Head of caudate nucleus (tissue), 42 donors: Measurements from ENCODE around the gene ST7.
A peak's percentile ranks its signal among the peaks of the same experiment; 100 is the strongest.

Experiments used
- DNase-seq, 42 donors: peaks; one replicate each; pipeline versions ENCODE4 v3.0.0 to v3.0.0-alpha.2; 2020 to 2021; ENCODE audit warnings: mixed read lengths in 7 of 42
- intact Hi-C: fragments of 100-400 bp; cut with DNase I; formaldehyde crosslinking; loops from one replicate; pipeline ENCODE4 v1.15.0; 2022

Gene ST7

DNA sequence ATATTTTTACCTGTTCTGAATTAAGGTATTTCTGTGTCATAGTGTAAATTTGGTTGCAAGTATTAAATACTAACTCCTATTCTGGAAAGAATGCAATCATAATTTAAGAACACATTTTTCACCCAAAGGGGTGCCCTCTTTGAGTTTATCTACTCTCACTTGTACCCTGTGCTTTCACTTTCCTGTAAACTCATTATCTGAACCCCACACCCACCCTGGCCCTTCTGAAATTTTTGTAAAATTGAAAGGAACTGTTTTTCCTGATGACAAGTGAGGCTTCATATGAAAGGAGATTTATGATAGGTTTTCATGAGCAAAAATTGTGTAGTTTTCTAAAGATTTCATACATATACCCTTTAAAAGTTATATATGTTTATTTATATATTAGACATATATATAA is 235.1 kb downstream of the ST7 start:
- intact Hi-C loops = no loop called here

DNA sequence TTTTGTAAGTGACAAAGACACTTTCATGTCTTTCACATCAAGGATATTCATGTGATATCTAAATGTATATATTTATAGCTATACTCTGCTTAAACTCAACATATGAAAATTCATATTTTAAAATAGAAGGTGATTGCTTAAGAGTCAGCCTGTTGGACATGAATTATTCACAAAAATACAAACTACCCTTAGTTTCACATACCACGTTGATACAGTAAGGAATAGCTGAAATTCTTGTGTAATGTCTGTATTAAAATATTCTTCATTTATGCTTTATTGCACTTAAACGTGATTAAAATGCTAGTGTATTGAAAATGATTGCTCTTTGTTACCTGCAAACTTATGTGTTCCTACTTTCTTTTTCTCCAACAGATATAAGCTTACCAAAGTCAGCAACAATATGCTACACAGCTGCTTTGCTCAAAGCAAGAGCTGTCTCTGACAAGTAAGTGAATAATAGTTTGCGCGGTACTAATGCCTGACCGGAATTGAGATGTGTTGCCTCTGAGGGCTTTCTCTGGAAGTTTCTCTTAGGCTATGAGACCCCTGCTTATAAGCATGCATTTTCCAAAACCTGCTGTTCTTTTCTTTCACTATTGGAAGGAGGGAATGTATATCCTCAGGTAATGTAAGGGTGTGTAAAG is 235.8 kb downstream of the ST7 start:
- intact Hi-C loops = no loop called here

More for the DNA sequence above, 235.1 kb downstream of the ST7 start:
- no peak for DNase-seq

DNA sequence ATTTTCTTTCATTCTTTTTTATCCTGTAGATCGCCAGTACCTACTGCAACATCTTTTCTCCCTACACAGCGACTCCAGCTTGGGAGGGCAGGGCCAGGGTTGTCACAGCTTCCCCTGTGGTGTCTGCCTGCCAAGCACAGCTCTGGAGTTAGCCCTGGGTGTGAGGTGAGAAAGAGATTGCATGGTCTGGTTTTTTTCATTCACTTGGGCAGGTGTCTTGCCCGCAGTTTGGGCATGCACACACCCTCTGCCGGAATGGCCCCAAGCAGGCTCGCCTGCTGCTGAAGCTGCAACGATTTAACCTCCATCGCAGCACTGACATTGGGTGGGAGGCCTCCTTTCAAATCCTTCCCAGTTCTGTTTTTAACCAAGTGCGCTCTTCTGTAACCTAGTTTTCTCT is 236.8 kb downstream of the ST7 start:
- DNase-seq = peak in 32 of 42 donors; percentile 8 to 70 (median 30)
- intact Hi-C loops = no loop called here

More for the DNA sequence above, 235.8 kb downstream of the ST7 start:
- no peak for DNase-seq

DNA sequence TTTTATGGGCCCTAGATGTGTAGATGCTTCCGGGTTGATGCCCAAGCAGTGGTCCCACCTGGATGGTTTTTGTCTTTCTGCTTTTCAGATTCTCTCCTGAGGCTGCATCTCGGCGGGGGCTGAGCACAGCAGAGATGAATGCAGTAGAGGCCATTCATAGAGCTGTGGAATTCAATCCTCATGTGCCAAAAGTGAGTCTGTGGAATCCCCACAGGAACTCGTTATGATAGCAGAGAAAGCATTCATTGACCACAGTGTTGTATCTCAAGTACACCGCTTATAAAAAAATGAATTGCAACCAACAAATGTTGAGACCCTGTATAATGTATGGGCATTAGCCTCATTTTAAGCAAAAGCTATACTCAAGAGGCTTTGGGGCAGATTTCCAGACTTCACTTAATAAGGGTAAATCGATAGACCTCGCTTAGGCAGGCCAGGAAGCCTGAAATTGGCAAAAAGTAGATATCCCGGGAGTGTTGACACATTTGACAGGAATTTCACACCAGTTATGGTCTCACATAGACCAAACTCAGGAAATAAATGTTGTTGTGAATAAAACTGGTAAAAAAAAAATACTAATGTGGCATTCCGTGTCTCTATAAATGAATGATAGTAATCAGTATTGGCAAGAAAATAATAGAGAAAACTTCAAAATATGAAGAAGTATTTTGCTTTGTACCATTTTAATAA is 237.6 kb downstream of the ST7 start:
- intact Hi-C loops = no loop called here
- no peak for DNase-seq

DNA sequence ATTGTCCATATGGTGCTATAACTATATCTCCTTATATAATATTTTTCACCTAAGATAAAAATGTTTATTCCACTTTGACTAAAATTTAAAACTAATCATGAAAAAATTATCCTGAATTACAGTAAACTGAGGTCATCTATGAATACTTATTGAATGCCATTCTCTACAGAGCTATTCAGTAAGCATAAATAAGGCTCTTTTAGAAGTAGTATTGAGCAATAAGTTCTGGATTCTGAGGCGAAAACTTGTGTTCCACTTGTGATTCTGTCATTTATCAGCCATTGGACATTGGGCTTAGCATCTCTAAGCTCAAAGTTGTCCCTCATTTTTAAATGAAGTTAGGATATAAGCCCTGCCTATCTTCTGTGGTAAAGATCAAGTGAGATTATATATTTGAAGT is 238.8 kb downstream of the ST7 start:
- intact Hi-C loops = no loop called here
- no peak for DNase-seq

DNA sequence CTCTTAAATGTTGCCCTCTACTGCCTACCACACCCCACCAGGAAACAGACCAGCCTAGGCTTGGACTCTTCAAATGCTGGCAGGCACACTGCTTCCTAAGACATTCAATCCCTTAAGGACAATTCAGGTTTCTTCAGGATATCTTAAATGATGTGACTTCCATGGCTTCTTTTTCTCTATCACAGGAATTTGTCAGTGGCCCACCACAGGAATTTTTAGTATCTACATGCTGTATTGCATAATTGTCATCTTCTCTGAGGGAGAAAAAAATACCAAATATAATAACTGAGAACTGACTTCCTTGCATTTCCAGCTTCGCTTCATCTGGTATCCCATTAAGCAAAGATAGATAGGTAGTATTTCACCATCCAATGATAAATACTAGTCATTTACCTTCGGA is 240.3 kb downstream of the ST7 start:
- intact Hi-C loops = no loop called here
- DNase-seq = no peak

DNA sequence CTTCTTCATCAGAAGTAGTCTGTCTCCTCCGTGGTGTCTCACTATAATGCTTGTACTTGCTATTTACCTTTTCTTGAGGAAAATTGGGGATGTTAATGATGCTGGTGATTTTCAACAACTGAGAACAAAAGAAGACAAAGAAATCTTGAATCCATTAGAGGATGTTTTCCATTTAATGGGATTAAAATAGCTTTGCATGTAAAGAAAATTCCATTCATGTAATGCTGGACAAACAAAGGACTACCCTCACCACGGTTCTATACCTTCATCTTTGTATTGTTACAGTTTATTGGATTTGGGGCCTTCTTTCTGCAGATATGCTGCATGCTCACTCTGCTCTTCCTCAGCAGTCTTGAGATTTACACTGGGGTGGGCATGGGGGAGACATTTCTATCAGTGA is 241.1 kb downstream of the ST7 start:
- intact Hi-C loops = no loop called here
- DNase-seq = no peak

DNA sequence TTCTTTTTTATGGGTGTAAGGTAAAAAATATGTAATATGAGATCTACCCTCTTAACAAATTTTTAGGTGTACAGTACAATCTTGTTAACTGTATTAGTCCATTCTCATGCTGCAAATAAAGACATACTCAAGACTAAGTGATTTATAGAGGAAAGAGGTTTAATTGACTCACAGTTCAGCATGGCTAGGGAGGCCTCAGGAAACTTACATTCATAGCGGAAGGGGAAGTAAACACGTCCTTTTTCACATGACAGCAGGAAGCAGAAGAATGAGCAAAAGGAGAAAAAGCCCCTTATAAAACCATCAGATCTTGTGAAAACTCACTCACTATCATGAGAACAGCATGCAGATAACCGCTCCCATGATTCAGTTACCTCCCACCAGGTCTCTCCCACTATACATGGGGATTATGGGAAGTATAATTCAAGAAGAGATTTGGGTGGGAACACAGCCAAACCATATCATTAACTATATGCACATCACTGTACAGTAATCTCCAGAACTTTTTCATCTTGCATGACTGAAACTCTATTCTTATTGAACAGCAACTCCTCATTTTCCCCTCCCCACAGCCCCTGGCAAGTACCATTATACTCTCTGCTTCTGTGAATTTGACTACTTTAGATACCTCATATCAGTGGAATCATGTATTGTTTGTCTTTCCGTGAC is 242.2 kb downstream of the ST7 start:
- intact Hi-C loops = no loop called here
- no peak for DNase-seq

DNA sequence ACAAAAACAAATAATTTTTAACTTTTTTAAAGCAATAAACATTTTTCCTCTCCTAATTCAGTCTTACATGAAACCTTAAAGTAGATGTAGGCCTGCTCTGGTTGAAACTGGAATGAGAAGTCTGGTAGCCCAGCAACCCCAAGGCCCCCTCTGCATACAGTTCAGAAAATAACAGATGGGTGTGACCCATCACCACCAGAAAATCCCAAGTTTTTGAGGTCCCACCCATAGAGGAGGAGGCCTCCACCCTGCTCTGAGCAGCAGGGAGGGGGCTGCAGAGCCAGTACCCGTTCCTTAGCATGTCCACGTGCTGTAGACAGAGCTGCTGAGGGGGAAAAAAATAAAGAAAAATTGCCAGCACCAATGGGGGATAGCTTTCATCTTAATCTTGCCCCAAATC is 246.8 kb downstream of the ST7 start:
- DNase-seq = no peak
- intact Hi-C loops = no loop called here

DNA sequence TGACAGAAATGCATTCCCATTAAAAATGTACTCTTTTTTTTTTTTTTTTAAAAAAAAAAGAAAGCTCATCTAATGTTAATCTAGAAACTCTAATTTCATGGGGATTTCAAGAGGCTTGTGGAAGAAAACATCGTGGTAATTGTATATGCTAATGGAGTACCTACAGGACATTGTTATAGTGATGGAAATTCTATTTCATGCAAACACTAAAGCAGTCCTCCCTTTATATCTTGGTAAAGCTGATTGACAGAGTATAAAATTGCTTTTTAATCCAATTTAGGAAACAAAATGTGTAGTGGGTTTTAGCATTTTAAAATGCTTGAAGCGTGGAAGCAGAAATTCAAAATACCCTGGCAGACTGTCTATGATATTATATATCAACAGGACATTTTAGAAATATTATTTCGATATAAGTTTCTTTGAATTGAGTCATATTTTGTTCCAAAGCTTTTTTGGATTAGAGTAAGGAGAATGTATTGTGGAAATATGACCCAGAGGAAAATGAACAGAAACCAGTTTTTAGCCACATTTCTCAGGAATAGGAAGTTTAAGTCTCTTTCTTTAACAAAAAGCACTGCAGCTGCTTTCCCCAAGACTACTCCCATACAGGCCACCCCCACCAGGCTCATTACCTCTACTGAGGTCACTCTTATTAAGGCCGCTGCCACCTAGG is 247.6 kb downstream of the ST7 start:
- DNase-seq = no peak
- intact Hi-C loops = no loop called here

DNA sequence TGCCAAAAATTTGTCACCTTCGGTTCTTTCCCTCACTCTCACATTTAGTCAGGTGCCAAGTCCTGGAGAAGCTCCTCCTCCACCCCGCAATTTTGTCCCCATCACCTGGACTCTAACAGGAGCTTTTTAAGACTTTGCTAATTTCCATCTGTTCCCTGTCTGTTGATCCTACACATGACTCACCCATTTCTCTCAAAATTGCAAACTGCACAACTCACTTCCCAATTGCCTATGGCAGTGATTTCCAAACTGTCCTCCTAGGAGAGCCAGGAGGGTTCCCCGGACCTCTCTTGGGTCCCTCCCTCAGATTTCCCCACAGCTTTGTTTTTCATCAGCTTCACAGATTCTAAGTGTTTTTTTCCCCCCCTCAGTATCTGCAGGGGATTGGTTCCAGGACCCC is 249.2 kb downstream of the ST7 start:
- DNase-seq = no peak
- intact Hi-C loops = no loop called here

DNA sequence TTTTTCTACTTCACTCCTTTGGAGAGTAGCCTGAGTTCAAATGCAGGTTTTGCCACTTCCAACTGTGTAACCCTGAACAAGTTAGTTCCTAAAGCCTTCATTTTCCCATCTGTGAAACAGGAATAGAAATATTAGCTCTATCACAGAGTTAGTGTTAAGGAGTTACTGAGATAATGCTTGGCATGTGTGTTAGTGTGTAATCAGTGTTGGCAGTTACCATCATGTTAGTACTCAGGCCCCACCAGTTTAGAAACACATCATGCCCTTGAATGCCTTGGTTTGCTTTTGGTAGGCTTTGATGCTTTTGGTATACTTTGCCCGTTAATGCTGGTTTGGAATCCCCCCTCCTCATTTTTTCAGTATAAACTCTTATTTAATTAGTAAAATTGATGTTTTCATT is 249.9 kb downstream of the ST7 start:
- no peak for DNase-seq
- intact Hi-C loops = no loop called here

DNA sequence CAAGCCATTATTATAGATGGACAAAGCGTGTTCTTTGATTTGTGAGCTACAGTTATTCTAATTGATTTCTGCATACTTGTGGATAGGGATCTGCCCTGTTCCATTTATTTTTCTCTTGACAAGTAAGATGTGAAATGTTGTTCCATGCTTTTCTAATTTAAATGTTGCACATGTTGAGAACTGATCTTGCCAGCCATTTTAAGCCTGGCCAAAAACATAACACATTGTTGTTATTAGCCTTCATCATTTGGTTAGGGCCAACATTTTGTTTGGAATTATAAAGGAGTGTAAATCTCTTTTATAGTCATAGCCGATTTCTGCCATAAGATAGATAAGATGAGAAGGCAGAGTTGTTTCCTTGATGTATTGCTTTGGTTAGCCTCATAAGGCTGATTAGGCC is 252.6 kb downstream of the ST7 start:
- intact Hi-C loops = no loop called here
- no peak for DNase-seq

DNA sequence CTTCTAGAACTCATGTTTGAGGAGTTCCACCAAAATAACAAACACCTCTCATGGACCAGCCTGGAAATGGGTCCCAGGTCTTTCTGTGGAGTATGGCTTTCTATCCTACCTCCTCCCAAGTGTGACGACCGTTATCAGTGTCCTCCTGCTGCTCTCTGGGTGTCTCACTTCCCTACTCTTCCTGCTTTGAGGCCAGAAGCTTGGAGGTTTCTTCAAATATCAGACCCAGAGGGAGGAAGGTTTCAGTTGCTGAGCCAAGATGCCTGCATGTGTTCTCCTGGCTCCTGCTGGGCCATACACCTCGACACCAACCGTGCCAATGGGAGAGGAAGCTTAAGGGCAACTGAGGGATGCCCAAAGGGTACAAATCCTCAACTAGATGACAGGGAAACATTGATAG is 255.0 kb downstream of the ST7 start:
- DNase-seq = no peak
- intact Hi-C loops = no loop called here

DNA sequence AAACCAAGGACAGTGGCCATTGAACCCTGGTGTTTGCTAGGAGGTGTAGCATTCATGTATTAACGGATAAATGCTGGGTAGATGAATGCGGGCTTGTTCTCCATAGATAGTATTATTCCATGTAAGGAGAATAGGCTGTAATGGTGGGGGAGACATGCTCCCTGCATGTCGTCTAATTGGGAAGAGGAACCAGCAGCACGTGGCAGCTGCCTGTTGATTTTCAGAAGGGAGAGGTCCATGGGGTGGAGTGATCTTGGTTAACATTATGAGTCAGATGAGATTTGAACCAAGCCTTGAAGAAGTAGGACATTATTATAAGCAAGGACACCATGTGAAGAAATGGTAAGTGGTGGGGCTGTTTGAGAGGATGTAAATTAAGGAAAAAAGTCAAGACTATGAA is 257.1 kb downstream of the ST7 start:
- intact Hi-C loops = no loop called here
- no peak for DNase-seq

DNA sequence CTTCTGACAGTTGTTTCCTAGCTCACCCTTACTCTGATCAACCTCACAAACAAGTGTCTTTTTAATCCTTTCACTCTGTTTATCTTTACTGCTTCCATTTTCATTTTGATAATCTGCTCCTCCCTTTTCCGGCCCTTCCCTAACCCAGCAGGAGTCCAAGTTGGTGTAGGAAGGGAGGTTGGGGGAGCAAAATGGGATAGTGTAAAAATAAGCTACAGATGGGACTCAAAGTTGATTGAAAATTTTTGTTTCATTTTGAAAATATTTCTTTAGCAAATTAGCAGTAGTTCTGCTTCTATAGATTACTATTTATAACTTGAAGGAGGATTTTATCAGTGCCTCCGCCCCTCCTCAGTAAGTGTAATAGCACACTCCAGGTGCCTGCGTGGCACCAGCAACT is 257.6 kb downstream of the ST7 start:
- intact Hi-C loops = no loop called here
- DNase-seq = no peak

DNA sequence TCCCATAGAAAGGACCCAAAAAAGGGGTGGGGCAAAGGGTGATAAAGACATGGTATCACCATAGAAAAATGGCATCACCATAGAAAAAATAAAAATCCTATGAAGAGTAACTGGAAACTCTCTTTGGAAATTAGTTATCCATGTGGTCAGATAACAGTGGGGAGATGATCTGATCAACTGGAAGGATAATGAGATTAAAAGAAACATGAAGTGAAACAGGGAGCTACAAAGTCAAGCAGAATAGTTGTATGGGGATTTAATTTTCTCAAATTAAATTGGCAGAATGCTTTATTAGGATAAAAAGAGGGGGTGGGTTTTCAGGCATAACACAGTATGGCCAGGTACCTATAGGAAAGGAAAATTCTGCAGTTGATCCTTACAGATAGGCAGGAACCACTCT is 258.3 kb downstream of the ST7 start:
- intact Hi-C loops = no loop called here
- DNase-seq = no peak

DNA sequence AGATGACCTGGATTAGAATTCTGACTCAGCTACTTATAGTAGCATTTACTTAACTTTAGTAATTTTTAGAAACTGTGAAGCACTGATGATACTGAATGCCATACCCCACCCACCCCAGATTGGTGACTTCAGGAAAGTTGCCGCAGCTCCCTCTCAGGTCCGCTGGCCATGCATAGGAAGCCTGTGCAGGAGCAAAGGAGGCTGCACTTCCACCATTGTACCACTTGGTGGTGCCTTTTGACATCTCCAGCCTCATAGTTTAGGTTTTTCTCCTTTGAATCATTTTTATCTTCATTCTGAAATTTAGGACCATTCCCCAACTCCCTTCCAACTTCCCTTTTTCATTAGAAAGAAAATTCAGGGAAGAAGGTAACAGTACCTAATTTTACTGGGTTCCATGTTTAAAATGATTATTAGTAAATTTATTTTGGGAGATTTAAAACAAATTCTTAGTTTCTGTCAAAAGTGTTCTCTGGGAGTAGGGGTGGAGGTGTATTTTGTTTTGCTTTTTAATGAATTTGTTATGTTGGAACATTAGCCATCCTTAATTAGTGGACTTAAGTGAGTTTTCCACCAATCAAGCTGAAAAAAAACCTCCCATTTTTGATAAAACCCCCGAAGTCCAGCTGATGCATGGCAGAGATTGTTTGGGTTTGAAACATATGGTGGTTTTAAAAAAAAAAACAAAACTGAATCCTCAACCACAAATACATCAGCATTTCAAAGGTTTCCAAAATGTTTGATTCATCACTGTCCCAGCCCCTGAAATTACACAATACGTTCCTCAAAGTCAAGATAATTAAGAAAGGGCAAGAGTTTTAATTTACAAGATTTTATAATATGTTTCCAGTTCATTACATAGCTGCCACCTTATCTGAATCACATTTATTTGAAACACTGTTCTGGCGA is 259.9 kb downstream of the ST7 start:
- peak in 41 of 42 donors; percentile 37 to 86 (median 64) for DNase-seq
- intact Hi-C loops = no loop called here

DNA sequence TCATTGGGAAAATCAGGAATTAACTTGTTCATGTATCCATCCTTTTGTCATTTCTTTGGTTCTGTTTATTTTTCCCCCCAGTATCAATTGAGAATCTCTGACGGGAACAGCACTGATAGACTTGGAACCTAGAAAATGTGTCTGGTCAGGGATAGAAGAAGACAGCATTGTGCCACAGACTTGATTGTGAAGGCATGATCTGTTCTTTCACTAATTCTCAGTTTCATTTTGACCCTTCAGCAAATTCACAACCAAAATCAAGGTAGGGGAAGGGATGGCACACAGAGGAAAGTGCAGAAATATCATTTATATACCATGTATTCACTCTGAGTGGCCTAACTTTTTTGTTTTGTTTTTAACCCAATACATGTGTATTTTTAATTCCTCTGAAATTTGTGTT is 262.7 kb downstream of the ST7 start:
- no peak for DNase-seq
- intact Hi-C loops = no loop called here
